IPS DF 4.7 (cell line): ENCODE results near the gene IKZF2.

ENCODE experiments used
- DNase-seq: peaks from one replicate; pipeline ENCODE4 v3.0.0-alpha.2; 2013; ENCODE audit warnings: low spot score; ENCODE audit errors: extremely low read depth

IKZF2 gene

DNA sequence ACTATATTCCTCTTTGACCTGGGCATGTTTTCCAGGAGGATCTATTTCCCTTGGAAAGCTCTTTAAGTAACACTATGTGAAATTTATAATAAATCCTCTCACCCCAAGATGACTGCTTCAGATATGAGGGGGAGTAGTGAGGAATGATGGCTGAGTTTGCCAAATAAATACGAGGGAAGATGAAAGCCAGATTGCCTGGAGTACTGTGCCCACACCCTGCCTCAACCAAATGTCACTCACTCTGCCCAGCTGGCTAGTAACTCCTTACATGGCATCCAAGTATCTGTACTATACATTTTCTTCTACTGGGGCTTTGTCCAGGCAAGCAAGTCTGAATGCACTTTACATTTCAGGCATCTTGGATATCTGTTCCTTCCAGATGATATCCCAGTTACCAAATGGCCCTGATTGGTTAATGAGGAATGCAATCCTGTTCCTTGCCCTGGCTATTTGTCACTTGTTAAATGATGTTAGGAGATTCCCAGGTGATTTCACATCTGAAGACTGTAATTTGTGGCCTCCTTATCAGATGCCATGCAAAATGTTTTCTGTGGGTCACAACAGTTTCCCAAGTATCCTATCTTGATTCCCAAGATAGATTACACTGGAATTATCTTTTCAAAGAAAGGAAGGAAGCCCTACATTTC lies 191.8 kb downstream of the IKZF2 start:
- DNase-seq = no peak

DNA sequence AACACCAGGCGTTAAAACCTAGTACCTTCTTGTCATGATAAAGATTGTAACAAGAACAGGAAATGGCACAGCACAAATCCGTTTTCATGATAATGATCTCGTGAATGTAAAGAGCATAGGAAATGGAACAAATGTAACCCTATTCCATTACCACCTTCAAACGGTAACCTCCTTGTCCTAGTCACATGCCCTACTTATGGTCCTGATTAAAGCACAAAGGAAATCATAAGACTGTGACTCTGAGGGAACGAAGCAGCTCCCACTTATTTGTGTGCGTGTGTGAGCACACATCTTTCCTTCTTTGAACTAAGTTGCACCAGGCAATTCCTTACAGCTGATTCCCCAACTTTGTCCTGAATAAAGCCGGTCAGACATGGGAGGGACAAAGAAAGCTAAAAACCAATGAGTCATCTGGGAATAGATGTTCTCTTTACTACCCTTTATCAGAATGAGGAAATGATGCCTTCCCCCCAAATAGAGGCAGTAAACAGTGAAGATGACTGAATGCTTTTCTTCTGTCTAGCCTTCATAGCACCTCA lies 192.6 kb downstream of the IKZF2 start:
- no peak for DNase-seq

DNA sequence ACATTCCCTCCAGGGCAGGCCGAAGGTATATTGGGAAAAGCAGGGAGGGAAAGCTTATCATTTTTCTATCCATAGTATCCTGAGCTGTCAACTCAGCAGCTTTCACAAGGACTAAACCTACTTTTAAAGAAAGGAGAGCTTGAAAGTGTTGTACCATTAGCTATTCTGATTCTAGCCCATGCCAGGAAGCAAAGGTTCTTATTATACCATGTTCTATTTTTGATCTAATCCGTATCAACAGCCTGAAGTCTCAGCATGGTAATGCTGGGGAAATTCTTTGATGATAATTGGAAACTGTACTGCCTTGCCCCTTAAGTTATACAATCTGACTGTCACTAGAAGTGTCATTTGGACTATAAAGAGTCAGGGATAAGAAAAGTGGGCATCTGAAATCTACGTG lies 193.3 kb downstream of the IKZF2 start:
- no peak for DNase-seq

DNA sequence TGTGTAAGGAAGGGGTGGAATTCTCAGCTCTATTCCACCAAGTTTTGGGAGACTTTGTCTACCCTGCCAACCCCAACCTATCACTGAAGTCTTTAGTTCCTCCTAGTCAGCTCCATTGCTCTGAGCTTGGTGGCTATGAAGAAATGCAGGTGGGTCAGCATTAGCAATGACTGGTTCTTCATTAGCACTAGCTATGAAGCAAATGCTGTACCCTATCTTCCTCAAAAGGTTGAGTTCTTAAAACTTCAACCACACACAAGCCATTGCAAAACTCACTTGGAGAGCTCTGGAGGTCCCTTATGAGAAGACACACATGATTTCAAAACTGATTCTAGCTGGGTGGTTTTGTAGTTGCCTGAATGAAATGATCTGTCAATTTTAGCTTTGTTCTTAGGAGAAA lies 193.8 kb downstream of the IKZF2 start:
- DNase-seq = no peak

DNA sequence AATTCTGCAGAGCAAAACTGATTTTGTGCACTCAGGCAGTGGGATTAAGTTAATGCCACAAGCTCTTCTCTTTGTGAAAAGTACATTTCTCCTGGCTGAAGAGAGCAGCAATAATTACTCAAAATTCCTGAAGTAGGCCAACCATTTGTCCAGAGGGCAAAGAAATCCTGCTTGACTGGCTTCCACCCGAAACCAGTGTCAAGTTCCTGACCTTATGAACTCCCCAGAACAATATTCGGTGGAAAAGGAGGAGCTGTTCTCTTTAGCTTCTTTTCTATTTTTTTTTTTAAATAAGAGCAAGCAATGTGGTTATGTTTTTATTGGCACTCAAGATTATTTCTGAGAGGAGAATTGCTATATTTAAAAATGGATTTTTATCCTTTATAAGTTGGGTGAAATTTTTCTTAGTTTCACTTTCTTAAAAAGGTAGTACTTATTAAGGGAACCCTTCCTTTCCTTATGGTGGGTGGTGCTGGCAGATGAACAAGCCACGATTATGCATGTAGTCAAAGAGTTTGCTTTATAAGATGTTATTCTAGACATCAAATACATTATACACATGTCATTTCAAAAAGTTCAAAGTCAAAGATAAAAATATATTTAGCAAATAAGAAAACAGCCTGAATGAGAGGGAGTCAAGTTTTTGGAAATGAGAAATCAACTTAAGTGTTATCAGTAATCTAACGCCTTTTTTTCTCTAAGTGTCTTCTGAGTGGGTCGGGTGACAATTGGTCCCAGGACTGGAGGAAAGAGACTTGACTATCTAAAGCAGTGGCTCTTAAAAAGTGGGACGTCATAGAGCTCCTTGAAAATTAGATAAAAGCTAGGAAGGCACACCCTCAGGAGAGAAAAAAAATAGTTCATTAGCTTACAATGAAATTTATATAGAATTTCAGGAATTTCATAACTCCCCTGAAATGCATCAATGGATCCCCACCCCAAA lies 194.5 kb downstream of the IKZF2 start:
- no peak for DNase-seq

DNA sequence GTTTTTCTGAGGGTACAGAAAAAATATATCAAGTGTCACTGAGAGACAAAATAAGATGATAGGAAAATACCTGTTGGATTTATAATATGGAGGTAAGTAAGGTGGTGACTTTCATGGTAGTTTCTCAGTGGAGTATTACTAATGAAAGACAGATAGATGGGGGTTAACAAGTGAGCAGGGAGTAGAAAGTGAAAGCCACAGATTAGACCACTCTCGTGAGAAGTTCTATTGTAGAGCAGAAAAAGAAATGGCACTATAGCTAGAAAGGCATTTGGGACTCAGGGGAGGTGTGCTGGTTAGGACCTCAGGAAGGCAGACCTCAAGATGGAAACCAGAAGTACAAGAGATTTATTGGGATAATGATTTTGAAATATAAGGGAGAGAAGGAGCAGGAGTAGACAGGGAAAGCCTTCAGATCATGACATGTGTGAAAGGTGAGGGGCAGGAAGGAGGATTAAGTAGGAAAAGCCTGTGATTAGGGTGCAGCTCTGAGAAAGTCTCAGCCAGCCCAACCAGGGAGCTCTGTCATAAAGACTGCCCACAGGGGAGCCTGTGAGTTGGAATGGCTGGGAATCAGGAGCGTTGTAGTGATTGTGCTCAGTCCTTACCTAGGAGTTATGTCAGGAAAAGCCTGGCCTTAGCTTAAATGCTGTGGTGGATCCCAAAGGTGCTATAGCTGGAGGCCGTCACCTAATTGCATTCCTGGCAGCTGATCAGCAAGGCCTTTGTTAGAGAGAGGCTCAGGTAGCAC lies 198.1 kb downstream of the IKZF2 start:
- no peak for DNase-seq

DNA sequence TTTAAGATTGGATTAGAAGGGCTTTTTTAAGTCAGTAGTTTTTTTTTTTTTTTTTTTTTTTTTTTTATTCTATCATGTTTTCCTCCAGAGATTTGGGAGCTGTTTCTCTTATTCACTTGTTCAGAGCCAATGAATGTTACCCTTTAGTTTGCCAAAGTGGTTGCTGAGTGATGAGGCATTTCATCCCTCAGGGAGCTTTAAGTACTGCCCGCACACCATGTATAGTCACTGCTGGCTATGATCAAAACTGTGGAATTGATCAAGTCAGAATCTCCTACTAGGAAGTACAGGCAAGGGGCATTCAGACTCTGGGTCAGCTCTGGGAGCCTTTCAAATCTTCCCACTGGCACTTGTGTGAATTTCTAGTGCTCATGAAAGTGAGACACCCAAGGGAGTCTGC lies 201.6 kb downstream of the IKZF2 start:
- DNase-seq = no peak
